Uterus (tissue), 2 donors: Measurements from ENCODE around the gene KLF16.

ENCODE experiments used
- CTCF ChIP-seq, 4 experiments: fragments of 200-600 bp in 2 of 4; fragments of 450-650 bp in 2 of 4; sonication (generic) in 2 of 4; IDR thresholded peaks; one replicate each; pipeline ENCODE4 v1.5.1; 2016 to 2019; ENCODE audit warnings: antibody characterized with exemption in 4 of 4, mild to moderate bottlenecking in 2 of 4, moderate library complexity in 1 of 4
- POLR2A ChIP-seq, 2 donors: fragments of 450-650 bp; IDR thresholded peaks; one replicate each; pipeline ENCODE4 v1.6.1; 2016; ENCODE audit warnings: antibody characterized with exemption in 2 of 2, mild to moderate bottlenecking in 1 of 2, moderate library complexity in 1 of 2

- TF ChIP-seq CTCF (IDR thresholded peaks at IDR 0.05) (no peak), POLR2A (IDR thresholded peaks at IDR 0.05) (no peak)
These were observed 12.3 kb downstream of the KLF16 start for GRCh38 chr19:1850809-1851653.
